NCI-H2081 (cell line): Measurements from ENCODE around the gene GYS1.
A peak's percentile ranks its signal among the peaks of the same experiment; 100 is the strongest.

Experiments
- DNase-seq, 2 experiments: peaks; one replicate each; lab custom pipeline; 2025; lab: John Stamatoyannopoulos, UW

Gene GYS1

GRCh38 chr19:48988860-48989259 is 4.2 kb downstream of the GYS1 start:
- DNase-seq = no peak

DNA sequence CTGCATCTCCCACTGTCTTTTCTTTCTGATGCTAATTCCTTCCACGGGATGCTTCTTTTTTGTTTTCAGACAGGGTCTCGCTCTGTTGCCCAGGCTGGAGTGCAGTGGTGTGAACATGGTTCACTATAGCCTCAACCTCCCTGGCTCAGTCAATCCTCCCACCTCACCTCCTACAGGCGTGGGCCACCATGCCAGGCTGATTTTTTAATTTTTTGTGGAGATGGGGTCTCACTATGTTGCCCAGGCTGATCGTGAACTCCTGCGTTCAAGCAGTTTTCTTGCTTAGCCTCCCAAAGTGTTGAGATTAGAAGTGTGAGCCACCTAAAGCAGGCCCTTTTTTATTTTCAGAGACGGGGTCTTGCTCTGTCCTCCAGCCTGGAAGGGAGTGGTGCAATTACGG is 4.8 kb downstream of the GYS1 start:
- no peak for DNase-seq

- no peak for DNase-seq
Measured at GRCh38 chr19:48987323-48987722, 5.8 kb downstream of the GYS1 start.

GRCh38 chr19:48986211-48986610 is 6.9 kb downstream of the GYS1 start:
- no peak for DNase-seq

DNA sequence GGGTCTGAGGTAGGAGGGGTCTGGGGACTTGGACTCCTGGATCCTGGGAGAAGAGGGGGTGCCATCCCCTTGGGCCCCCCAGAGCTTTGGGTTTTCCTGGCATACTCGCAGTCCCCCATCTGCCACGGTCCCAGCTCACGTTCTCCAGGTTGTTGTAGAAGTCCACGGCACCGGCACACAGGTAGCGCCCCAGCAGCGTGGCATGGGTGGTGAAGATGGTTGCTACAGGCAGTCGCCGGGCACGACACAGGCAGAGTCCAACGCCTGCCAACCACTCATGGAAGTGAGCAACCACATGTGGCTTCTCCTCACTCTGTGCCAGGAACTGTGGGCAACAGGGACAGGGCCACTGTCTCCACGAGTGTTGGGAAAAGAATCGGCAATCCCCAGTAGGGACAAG is 7.4 kb downstream of the GYS1 start:
- DNase-seq = no peak

DNA sequence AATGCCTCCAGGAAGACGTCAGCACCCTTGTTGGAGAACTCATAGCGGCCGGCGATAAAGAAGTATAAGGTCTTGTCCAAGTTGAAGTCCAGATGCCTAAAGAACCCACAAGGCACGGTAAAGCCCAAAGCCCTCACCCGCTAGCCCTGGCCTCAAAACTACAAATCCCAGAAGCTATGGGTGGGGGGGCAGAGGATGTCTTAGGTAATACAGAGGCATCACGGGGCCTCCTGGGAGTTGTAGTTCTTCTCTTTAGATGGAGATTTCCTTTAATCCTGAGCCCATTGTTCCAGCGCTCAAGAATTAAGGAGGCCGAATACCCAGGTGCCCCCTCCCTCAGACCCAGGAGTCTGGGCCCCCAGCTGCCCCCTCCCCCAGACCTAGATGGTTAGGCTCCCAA is 10.8 kb downstream of the GYS1 start:
- DNase-seq = no peak

- DNase-seq = no peak
Measured at GRCh38 chr19:48977061-48977460, 16.0 kb downstream of the GYS1 start.

DNA sequence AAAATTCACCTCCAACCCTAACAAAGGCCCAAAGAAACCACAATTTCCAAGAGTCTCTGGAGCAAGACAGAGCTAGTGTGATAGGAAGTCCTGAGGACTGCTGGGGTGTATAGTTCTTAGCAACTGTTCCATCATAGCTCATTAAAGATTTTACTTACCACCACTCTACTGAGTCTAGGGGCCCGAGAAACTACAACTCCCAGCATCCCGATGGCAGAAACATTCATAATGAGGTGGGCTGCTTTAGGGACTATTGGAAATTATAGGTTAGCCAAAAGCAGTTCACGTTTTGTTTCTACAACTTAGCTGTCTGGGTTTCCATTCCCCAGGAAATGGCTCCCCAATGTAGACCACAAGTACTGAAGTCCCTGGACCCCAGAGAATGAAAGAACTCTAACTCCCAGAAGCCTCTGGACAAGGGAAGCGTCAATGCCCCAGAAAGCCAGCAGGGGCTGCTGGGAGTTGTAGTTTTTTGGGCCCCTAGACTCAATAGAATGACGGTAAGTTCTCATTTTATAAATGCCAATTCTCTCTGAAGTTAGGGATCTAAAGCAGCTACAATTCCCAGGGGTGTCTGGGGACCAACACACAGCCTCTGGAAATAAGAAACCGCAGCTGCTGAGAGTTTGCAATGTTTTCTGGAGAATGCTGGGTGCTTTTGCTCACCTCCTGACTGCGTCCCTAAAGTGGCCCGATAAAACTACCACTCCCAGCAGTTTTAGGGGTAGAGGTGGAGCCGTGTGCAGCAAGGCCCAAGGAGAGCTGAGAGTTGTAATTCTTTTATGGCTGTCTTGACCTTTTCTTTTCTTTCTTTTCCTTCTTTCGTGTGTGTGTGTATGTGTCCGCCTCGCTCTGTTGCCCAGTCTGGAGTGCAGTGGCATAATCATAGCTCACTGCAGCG is 16.9 kb downstream of the GYS1 start:
- DNase-seq = no peak

GRCh38 chr19:48970923-48971395 is 22.1 kb downstream of the GYS1 start:
- peak in 1 of 2 experiments; percentile 25 for DNase-seq

DNA sequence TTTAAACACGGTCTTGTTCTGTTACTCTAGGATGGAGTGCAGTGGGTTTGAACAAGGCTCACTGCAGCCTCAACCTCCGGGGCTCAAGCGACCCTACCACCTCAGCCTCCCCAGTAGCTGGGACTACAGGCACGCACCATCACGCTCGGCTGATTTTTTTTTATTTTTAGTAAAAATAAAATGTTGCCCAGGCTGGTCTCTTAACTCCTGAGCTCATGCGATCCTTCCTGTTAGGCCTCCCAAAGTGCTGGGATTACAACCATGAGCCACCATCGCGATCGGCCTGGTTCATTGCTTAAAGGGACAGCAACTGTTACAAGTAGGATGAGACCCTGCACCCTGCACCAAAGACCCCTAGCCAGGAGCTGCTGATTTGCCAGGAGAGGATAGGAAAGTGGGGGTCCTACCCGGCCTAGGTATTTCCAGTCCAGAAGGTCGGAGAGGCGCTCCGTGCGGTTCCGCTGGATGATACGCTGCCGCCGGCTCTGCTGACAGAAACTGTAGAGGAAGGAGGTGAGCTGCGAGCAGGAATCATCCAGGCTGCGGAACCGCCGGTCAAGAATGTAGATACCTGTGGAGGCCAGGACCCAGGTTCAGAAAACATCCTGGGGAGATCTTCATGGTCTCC is 22.9 kb downstream of the GYS1 start:
- no peak for DNase-seq

DNA sequence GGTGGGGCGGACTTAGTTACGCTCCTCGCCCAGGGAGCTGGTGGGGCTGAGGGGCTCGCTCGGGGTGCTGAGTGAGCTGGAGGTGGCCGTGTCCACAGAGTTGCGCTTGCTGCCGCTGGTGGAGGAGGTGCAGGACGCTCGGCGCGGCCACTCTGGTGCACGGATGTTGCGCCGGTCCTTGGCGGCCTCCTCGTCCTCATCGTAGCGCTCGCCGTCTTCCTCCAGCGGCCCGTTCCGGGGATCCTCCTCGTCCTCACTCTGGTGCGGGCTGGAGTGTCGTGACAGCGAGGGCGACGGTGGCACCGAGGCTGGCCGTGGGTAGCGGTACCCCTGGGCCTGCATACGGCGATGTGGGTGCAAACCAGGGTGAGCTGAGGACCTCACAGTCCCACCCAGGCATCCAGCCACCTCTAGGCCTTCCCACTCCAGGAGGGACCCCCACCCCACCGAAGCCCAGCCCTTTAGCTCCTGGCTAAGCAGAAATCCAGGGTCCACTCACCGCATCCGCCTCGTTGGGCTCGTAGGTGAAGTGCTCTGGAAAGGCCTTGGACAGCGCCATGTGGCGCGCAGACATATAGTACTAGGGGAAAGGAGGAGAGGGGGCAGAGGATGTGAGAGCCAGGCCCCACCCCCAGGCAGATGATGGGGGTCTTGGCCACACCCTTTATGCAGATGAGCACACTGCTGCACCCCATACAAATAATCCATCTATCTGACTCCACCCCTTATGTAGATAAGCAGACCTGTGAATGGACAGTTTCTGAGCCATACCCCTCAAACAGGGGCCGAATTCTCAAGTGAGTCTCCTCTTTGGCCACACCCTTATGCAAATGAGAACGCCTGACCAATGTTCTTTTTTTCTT is 23.6 kb downstream of the GYS1 start:
- no peak for DNase-seq

DNA sequence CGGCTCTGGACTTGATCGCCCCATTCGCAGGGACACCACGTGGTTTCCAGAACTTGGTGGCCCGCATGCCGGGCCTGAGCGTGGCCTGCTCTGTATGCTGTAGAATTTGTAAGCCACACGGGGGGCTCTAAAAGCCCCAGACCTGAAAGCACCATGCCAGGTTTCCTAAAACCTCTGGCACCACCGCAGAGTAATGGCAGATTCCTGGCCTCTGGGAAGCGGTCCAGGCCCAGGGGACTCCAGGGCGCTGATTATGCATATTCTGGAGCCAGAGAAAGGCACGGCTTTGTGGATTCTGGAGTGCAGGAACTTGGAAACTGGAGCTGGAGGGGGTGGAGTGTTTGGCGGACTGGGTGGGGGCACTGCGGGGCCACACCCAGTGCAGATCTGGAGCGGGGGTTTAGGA is 24.3 kb downstream of the GYS1 start:
- DNase-seq = no peak

- DNase-seq = no peak
Measured at GRCh38 chr19:48968179-48968661, 24.9 kb downstream of the GYS1 start.

DNA sequence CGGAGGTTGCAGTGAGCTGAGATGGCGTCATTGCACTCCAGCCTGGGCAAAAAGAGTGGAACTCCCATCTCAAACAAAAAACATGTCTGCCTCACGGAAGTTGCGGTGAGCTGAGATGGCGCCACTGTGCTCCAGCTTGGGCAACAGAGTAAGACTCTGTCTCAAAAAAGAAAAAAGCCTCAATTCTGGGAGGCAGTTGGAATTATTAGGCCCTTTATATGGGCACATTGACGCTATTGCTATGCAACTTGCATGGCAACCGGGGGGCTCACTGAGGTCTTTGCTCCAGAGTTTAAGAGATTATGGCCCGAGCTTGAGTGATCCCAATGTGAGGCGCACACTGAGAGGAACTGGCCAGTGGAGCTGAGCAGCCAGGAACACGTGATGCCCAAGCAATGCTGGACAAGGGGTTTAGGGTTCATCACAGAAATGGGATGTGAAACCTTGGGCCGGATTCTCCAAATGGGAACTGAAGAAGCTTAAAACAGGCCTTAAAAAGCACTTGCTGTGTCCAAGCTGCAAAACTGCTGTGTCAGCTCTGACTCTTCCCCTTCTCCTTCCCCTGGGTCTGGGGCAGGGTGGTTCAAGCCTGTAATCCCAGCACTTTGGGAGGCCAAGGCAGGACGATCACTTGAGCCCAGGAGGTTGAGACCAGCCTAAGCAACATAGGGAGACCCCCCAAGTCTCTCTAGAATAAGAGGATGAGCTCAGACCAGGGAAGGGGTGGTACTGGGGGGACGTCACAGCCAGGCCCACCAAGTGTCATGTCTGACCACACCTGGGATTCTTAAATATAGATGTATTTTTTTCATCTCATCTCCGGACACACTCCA is 25.5 kb downstream of the GYS1 start:
- DNase-seq = no peak

DNA sequence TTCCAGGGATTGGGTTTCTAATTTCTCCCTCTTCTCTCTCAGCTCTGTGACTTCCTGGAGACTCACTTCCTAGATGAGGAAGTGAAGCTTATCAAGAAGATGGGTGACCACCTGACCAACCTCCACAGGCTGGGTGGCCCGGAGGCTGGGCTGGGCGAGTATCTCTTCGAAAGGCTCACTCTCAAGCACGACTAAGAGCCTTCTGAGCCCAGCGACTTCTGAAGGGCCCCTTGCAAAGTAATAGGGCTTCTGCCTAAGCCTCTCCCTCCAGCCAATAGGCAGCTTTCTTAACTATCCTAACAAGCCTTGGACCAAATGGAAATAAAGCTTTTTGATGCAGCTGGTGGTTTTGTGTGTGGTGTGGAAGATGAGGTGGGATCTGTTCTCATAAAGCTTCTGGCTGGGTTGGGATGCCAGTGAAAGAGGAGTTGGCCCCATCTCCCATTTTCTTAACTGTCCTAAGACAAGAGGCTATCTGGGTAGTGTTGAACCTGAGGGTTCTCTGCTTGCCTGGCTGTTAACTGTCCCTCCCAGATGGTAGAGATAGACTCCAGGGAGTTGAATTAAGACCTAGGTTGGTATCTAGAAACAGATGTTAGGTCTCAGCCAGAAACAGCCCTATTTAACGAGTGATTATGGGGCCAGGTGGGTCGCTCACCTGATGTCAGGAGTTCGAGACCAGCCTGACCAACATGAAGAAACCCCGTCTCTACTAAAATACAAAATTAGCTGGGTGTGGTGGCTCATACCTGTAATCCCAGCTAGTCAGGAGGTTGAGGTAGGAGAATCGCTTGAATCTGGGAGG is 26.4 kb downstream of the GYS1 start:
- DNase-seq = peak in 1 of 2 experiments; percentile 33

DNA sequence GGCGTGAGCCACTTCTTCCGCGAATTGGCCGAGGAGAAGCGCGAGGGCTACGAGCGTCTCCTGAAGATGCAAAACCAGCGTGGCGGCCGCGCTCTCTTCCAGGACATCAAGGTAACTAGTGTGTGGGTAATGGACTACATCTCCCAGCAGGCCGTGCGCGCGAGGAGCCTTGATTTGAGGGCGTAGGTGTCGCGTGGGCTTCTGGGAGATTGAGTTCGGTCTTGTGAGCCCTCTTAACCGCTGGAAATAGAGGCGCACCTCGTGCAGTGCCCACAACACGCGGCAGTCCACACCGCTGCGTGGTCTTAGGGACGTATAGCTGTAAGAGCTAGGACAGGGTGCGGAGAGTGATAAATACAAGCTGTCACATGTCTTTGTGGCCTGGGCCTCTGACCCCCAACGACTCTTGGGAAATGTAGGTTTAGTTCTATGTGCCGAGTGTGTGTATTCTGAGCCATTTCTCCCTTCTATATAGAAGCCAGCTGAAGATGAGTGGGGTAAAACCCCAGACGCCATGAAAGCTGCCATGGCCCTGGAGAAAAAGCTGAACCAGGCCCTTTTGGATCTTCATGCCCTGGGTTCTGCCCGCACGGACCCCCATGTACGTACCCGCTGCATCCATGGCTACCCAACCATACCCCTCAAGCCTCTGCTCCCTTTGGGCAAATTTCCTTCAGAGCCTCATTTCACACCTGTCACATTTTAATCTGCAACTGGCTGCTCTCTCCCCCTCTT is 27.1 kb downstream of the GYS1 start:
- peak; percentile 86 to 89 for DNase-seq

- peak; percentile 88 to 95 for DNase-seq
Measured at GRCh38 chr19:48965040-48965805, 27.9 kb downstream of the GYS1 start, which contains the start of gene FTL. Gene FTL (plus strand): TSS chr19:48965309. CDS start chr19:48965508, 199 bp downstream.

DNA sequence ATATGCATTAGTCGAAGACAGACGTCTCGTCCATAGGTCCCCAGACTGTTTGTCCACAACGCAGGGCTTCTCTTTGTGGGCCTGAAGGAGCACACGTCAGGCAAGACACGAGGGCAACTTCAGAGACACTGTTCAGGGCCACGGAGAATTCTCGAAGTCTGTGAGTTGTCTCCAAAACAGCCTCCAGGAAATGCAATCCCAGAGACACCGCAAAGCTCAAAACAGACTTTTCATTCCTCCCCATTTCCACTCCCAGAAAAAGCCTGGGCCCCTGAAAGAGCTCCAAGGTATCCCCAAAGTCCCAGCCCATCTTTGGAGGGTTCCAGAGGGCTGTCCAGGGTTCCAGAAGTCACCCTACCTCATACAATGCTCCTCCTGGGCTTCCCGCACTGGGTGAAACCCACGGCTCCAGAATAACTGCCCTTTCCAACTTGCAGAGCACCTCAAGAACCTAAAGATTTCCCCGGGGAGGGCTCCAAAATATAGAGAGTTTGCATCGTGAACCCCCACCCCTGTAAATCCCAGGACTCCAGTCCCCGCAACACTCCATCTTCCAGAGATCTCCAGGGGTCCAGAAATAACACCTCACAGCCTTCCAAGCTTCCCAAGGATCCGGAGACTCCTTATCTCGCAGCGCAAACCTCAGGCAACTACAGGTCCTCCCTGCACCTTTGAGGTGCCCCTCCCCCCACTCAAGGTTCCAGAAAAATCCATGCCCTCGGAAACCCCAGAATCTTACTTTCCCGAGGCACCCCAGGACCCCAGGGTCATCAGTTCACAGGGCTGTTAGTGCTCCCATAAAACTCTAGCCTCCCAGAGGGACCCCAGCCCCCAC is 28.7 kb downstream of the GYS1 start:
- no peak for DNase-seq
